ENCODE measurements around the gene SEZ6L2.
"Not testable (repeated sequence)": the region's sequence is repeated elsewhere in the genome, so short reads cannot be mapped to it uniquely, and the experiment has no call there.

Gene SEZ6L2

DNA sequence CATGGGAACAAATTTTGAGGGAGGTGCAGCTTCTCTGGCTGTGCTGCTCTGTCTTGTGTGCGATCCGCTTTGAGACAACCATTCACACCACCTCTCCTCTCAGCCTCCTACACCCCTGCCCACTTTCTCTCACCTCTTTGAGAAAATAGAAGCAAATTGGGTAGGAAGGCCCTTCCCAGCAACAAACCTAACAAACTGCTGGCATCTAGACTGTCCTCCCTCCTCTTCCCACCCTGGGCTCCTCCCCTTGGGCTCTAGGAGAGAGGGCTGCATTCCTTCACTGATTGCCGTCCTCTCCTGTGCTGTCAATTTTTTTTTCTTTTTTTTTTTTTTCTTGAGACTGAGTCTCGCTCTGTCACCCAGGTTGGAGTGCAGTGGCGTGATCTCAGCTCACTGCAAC lies 49.8 kb downstream of the SEZ6L2 start:
- DNase-seq: no peak

GRCh38 chr16:29848420-29849297 lies 50.7 kb downstream of the SEZ6L2 start:
- peak; percentile 70 for DNase-seq

DNA sequence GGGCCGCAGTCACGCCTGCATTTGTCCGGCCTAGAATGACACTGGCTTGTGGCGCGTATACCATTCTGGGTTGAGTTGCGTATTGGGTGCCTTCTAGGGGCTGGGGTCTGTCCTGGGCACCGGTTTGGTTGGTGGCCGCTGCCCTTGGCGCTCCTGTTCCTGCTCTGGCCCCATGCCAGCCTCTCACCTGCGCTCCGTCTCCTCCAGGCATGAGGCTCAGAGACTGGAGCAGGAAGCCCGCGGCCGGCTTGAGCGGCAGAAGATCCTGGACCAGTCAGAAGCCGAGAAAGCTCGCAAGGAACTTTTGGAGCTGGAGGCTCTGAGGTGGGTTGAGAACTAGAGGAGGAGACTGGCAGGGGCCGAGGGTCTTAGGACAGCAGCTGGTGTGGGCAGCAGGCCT lies 53.7 kb downstream of the SEZ6L2 start:
- DNase-seq: no peak

- DNase-seq: no peak
Observed at GRCh38 chr16:29844575-29845331, 54.6 kb downstream of the SEZ6L2 start.

DNA sequence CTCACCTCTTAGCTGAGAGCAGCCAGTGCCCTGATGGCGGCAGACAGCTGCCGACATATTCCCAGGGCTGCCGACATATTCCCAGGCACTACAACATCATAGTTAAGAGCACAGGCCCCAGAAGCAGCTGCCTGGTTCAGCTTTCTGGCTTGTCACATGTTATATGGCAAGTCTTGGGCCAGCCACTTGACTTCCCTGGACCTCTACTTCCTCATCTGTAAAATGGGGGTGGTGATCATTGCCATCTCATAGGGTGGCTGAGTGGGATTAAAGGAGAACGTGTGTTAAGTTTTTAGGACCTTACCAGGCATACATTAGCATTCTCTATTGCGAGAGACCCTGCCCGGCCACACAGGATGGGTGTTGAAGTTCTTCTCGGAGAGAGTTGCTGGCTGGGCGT lies 55.4 kb downstream of the SEZ6L2 start:
- no peak for DNase-seq

GRCh38 chr16:29842732-29843346 lies 56.5 kb downstream of the SEZ6L2 start:
- no peak for DNase-seq

DNA sequence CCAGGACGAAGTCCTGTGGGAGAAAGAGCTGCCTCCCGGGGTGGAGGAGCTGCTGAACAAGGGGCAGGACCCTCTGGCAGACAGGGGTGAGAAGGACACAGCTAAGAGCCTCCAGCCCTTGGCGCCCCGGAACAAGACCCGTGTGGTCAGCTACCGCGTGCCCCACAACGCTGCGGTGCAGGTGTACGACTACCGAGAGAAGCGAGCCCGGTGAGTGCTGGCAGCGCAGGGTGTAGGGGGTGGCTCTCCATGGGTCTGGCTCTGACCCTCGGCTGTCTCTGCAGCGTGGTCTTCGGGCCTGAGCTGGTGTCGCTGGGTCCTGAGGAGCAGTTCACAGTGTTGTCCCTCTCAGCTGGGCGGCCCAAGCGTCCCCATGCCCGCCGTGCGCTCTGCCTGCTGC lies 57.7 kb downstream of the SEZ6L2 start:
- no peak for DNase-seq

- DNase-seq: no peak
Observed at GRCh38 chr16:29840240-29840639, 59.1 kb downstream of the SEZ6L2 start.

DNA sequence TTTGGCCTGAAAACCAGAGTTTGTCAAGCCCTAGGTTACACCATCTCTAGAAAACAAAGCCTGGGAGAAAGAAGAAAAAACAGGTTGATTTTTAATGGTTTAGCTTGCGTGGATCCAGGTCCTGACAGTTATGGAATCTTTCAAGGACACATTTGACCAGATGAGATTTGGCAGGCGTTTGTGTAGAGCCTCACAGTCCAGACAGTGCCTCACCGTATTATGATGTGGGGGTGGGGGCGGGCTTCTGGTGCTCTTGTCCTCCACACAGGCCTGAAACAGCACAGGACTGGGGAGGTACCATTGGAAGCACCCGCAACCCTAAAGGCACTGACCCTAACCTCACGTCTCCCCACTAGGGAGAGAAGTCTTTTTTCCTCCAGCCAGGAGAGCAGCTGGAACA lies 59.5 kb downstream of the SEZ6L2 start:
- DNase-seq: no peak

GRCh38 chr16:29837841-29838240 lies 61.5 kb downstream of the SEZ6L2 start:
- DNase-seq: no peak

- no peak for DNase-seq
Observed at GRCh38 chr16:29836623-29837022, 62.7 kb downstream of the SEZ6L2 start.

DNA sequence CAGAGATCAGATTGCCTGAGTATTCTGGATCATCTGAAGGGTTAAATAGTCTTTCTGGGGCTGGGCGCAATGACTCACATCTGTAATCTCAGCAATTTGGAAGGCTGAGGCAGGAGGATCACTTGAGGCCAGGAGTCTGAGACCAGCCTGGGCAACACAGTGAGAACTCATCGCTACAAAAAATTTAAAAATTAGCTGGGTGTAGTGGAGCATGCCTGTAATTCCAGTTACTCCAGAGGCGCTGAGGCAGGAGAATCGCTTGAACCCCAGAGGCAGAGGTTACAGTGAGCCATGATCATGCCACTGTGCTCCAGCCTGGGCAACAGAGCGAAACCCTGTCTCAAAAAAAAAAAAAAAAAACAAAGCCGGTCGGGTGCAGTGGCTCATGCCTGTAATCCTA lies 63.4 kb downstream of the SEZ6L2 start:
- DNase-seq: no peak

- no peak for DNase-seq
Observed at GRCh38 chr16:29834079-29834478, 65.3 kb downstream of the SEZ6L2 start.

GRCh38 chr16:29833219-29833618 lies 66.1 kb downstream of the SEZ6L2 start:
- not testable (repeated sequence) for DNase-seq

GRCh38 chr16:29831490-29831889 lies 67.9 kb downstream of the SEZ6L2 start:
- DNase-seq: no peak

DNA sequence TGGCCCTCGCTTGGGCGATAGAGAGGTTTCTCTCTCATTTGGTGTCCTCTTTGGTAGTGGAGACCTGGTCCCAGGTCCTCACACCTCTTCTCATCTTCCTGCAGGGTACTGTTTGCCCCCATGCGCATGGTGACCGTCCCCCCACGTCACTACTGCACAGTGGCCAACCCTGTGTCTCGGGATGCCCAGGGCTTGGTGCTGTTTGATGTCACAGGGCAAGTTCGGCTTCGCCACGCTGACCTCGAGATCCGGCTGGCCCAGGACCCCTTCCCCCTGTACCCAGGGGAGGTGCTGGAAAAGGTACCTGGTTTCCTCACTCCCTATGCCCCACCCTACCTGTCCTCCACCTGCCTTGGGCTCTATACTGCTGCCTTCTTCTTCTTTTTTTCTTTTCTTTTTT lies 68.6 kb downstream of the SEZ6L2 start:
- no peak for DNase-seq

- no peak for DNase-seq
Observed at GRCh38 chr16:29826342-29826695, 73.0 kb downstream of the SEZ6L2 start.

- peak; percentile 52 for DNase-seq
Observed at GRCh38 chr16:29825145-29826044, 74.0 kb downstream of the SEZ6L2 start.

- no peak for DNase-seq
Observed at GRCh38 chr16:29824589-29825144, 74.7 kb downstream of the SEZ6L2 start.

DNA sequence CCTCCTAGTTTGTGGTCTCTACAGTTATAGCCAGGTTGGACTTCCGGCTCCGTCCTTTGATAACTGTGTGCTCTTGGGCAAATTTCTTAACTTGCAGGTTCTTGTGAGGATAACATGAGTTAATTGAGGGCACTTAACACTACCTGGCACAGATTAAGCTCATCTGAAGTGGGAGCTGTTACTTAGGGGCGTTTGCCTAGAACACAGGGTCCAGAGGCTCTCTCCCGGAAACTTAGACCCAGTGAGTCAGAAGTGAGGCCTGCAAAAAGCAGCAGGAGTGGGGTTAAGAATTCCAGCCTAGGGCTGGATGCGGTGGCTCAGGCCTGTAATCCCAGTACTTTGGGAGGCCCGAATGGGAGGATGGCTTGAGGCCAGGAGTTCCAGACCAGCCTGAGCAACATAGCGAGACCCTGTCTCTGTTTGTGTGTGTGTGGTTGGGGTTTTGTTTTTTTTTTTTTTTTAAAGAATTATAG lies 77.7 kb downstream of the SEZ6L2 start:
- DNase-seq: no peak
